CD4-positive, alpha-beta T cell treated with Interleukin-21 for 1 hour (primary cell): ENCODE results near the gene UBR4.

Experiments
- DNase-seq: peaks from one replicate; pipeline ENCODE4 v3.0.0-alpha.2; 2020

The UBR4 gene

GRCh38 chr1:19068639-19069276 lies 141.3 kb downstream of the UBR4 start:
- DNase-seq, result no peak

DNA sequence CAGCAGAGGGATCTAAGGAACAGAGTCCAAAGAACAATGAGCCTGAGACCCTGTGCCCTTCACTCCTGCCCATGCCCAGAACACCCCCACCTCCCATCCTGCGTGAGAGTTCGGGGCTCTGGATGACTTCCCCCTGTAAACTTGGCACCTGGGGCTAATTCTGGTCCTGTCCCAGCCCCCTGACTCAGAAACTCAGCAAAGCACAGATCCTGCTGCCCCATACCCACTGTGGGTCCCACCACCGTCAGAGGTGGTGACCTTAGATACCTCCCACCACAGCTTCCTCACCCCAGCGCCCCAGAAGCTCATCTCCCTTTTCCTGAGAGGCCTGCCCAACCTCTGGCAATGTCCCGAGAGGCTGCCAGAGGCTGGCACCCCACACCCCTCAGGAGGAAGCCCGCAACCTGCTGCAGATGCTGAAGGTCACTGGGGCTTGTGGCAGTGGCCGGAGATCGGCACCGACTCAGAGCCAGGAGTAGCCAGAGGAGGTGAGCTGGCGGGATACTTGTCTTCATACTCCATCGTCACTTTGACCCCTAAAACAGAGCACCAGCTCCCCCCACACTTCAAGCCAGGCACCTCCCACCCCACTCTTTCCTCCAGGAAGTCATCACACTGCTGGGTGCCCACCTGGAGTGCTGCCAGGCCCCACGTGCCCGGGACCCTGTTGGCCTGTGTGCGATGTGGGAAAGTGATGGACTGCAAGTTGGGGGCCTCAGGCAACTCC lies 142.0 kb downstream of the UBR4 start:
- no peak for DNase-seq

- DNase-seq, result no peak
Measured at GRCh38 chr1:19067182-19067911, 142.7 kb downstream of the UBR4 start.

DNA sequence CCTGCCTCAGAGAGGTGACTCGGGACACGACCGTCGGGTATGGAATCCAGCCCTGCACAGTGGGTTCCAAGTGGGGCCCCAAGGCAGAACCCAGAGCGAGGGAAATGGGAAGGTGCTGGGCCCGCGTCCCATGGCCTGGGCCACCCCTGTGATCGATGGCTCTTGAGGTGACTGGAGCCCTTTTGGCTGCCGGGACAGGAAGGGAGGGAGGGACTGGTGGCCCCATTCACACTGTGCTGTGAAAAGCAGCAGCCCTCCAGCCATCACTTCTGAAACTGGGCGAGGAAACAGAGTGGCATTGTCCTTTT lies 143.2 kb downstream of the UBR4 start:
- no peak for DNase-seq

GRCh38 chr1:19066248-19066873 lies 143.7 kb downstream of the UBR4 start:
- DNase-seq, result no peak

GRCh38 chr1:19065526-19066247 lies 144.4 kb downstream of the UBR4 start:
- DNase-seq, result no peak

DNA sequence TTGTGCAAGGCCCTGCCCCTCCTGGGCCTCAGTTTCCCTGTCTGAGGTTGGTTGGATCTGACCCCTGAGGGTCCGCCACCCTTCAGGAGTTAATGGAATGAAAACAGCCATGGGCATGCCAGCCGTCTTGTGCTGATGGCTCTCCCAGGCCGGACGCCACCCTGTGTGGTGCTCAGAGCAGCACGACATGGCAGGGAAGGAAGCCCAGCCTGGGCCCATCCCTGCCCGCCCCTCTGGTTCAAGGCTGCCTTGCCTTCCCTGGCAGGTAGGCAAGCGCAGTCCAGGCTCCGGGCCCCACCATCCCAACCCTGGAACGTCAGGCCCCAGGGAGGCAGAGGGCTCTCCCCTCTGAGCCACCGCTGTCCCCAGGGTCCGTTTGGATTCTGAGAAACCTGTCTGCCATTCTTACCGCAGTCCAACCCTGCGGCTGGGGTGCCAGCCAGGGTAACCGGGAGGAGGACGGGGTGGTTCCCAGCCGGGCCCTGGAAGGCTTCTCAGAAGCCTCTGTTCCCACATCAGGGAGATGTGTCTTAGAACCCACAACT lies 145.1 kb downstream of the UBR4 start:
- DNase-seq, result no peak

DNA sequence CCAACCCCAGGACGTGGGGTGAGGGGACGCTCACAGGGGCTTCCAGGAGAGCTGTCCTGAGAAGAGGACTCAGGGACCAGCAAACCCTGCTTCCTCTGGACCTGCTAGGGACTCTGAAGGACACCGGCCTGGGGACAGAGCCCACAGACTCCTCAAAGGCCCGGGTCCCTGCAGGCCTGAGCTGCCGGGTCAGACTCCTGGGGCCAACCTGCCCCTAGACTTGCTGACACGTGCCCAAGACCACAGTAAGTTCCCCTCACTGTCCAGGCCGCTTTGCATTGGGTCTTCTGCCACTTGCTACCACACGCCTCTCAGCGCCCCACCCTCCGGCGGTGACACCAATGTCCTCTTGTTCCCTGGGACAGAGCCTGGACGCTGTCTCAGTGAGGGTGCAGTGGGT lies 146.9 kb downstream of the UBR4 start:
- no peak for DNase-seq

DNA sequence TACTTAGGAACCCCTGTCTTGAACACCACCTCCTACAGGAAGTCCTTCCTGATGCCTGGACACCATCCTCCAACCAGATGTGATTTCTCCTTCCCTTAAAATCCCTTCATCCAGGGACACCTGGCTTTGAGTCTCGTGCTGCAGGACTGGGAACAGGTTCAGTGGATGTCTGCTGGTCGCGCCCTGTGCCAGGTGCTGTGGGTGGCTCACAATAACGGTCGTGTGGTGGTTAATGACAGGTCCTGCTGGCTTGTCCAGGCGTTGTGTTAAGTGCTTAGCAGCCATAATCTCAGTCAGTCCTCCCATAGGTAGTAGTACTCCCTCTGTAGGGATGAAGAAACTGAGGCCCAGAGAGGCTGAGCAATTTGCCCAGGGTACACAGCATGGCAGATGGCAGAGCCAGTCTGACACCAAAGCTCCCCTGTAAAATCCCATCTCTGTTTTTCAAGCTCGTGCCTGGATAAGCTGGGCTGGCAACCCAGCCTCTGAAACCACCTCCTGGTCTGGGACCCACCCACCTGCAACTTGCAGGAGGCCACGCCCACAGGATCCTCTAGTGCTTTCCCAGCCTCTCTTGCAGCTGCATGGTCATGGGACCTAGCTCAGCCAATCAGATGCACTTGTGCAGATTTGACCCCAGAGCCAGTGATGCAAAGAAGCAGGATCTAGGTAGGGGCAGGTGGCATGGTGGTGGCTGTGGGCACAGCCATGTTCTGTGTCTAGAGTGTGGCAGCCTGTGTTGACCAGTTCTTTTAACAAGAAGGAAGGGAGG lies 147.6 kb downstream of the UBR4 start:
- no peak for DNase-seq

GRCh38 chr1:19061798-19062197 lies 148.3 kb downstream of the UBR4 start:
- DNase-seq, result no peak

- DNase-seq, result no peak
Measured at GRCh38 chr1:19061343-19061742, 148.7 kb downstream of the UBR4 start.

- DNase-seq, result no peak
Measured at GRCh38 chr1:19059773-19060172, 150.3 kb downstream of the UBR4 start.

DNA sequence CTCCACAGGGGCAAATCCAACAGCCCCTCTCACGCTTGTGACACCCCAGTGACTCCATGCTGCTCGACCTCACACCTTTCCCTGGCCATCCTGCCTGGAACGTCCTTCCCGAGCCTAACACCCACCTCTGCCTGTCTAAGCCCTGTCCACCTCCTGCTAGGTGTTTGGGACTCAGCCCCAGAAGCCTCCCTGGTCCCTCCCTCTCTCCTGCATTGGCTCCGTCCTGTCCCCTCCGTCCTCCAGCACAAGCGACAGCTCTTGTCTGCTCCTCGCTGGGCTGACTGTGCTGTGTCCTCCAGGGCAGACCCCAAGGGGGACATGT lies 151.6 kb downstream of the UBR4 start:
- no peak for DNase-seq

DNA sequence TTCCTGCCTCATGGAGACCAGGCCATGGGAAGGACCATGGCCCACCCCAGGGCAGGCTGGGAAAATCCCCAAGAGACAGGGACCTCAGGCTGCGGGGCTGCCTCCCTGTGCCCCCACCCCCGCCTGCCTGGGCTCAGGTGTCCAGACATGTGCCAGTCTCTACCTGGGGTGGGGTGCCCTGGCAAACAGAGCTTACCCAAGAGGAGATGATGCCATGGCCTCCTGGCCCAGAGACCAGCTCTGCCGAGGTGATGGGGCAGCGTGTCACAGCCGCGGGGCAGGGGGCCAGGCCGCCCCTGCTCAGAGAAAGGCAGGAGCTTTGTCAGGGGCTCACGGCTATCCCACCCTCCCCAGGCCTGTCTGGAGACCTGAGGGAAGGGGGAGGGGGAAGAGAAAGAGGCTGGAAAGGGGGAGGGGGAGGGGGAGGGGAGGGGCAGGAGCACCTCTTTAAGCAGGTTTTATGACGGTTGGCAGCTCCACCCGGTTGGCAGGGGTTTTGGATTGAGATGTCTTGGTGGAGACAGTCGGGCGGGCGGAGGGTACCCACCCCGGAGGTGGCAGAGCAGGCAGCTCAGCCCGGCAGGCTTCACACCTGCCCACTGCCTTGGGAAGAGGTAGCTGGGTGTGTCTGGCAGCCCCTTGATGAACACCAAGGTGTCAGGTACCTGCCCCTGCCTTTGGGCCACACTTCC lies 152.1 kb downstream of the UBR4 start:
- no peak for DNase-seq

DNA sequence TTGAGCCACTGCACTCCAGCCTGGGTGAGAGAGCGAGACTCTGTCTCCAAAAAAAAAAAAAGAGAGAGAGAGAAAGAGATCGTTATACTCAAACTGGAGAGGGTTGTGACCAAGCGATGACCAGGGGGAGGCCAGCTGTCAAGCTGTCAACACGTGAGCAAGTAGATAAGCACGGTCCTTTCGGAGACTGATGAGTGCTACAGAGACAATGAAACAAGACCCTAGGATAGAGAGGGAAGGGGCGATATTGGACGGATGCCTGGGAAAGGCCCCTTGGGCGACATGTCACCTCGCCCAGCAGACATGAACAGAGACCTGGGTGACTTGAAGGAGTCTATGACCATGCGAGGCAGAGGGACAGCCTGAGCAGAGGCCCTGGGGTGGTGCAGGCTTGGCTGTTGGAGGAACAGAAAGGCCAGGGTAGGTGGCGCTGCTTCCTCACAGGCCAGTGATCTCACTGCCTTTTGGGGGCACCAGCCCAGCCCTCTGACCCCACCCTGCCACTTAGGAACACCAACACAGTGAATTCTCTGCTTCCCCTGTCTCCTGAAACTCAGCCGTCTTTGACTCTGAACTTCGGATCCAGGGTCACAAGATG lies 152.8 kb downstream of the UBR4 start:
- no peak for DNase-seq

GRCh38 chr1:19055701-19056100 lies 154.4 kb downstream of the UBR4 start:
- DNase-seq, result no peak

DNA sequence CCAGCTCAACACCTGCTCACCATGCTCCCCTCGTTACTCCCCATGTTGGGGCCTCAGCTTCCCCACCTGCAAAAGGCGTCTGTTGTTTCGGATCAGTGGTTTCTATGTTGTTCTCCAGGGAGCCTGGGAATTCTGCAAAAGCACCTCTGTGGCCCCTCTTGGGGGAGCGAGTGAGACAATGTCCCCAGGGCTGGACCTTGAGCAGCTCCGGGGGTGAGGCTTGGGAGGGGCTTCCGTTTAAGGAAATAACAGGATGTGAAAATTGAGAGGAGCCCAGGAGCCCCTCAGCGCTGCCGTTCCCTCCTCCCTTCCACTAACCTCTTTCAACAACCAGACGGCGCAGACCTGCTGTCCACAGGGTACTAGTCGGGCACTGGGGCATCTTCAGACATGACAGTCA lies 155.1 kb downstream of the UBR4 start:
- no peak for DNase-seq

- no peak for DNase-seq
Measured at GRCh38 chr1:19054216-19054615, 155.8 kb downstream of the UBR4 start.

- DNase-seq, result no peak
Measured at GRCh38 chr1:19053486-19053885, 156.6 kb downstream of the UBR4 start.

DNA sequence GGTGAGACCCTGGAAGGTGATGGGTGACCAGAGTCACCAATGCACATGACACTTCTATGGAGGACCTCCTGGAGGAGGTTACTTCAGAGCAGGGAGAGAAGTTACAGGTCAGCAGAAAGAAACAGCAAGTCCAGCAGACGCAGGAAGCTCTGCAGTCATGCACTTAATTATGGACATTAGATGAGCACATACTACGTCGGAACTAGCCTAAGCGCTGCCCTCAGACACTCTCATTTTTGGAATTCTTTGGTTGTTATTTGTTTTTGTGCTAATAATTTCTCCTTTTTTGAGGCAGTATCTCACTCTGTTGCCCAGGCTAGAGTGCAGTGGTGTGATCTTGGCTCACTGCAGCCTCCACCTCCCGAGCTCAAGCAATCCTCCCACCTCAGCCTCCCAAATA lies 160.3 kb downstream of the UBR4 start:
- no peak for DNase-seq

DNA sequence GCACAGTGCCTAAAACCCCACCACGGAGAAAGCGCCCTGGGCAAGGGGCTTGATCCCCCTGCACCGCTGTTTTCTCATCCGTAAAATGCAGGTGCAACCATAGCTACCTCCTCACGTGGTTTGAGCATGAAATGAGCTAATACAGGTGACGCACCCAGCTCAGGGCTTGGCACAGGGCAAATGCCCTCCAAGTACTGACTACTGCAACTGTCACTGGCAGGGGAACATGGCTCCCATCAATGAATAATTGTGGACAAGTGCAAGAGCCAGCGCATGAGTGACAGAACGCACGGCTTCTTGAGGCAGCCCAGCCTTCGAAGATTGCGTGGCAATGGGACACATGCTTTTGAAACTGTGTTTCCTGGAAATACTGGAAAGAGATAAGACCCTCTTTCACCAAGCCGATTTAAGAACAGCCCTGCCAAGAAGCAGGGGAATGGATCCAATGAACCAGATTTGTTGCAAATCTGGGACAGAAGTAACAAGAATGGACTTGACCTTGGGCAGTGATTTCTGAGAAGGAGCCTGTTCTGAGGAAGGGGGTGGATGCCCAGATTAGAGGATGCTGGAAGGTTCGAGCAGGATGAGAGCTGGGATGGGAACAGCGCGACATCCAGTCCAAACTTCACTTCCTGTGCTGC lies 160.8 kb downstream of the UBR4 start:
- DNase-seq, result no peak
